KMS-11 (cell line): ENCODE results near the gene MRTFB.

Experiments used
- H2AFZ ChIP-seq: fragments of 200-600 bp; sonication (generic); 2 replicates; pipeline ENCODE4 v1.6.1; 2016; ENCODE audit warnings: antibody characterized with exemption, mixed run types, low read depth
- H3K27ac ChIP-seq: fragments of 200-600 bp; sonication (generic); 2 replicates; pipeline ENCODE4 v1.6.1; 2016; ENCODE audit warnings: mild to moderate bottlenecking, mixed run types
- H3K27me3 ChIP-seq: fragments of 200-600 bp; sonication (generic); 2 replicates; pipeline ENCODE4 v1.6.1; 2017; ENCODE audit warnings: mild to moderate bottlenecking, low read depth, mixed run types, moderate library complexity; ENCODE audit not compliant: insufficient read depth
- H3K36me3 ChIP-seq: fragments of 200-600 bp; sonication (generic); 2 replicates; pipeline ENCODE4 v1.6.1; 2017; ENCODE audit warnings: mild to moderate bottlenecking, mixed run types; ENCODE audit not compliant: insufficient read depth
- H3K4me1 ChIP-seq: fragments of 200-600 bp; sonication (generic); 2 replicates; pipeline ENCODE4 v1.6.1; 2016; ENCODE audit warnings: mild to moderate bottlenecking, low read depth, mixed run types; ENCODE audit not compliant: poor library complexity, severe bottlenecking
- H3K4me2 ChIP-seq: fragments of 200-600 bp; sonication (generic); 2 replicates; pipeline ENCODE4 v1.7.0; 2016; ENCODE audit warnings: mild to moderate bottlenecking, mixed run types
- H3K4me3 ChIP-seq: fragments of 200-600 bp; sonication (generic); IDR thresholded peaks from 2 replicates; pipeline ENCODE4 v1.6.1; 2017; ENCODE audit warnings: low read depth, low read length, mixed read lengths; ENCODE audit not compliant: insufficient read depth
- H3K79me2 ChIP-seq: fragments of 200-600 bp; sonication (generic); 2 replicates; pipeline ENCODE4 v1.6.1; 2016; ENCODE audit warnings: low read depth, mixed run types; ENCODE audit not compliant: insufficient read depth
- H3K9ac ChIP-seq: fragments of 200-600 bp; sonication (generic); 2 replicates; pipeline ENCODE4 v1.6.1; 2016; ENCODE audit warnings: mild to moderate bottlenecking, mixed run types
- H4K20me1 ChIP-seq: fragments of 200-600 bp; sonication (generic); 2 replicates; pipeline ENCODE4 v1.6.1; 2016; ENCODE audit warnings: mild to moderate bottlenecking, mixed run types; ENCODE audit not compliant: insufficient read depth
- CTCF ChIP-seq: fragments of 200-600 bp; sonication (generic); conservative IDR thresholded peaks from 2 replicates; pipeline ENCODE4 v1.6.1; 2017; ENCODE audit warnings: low read depth, mild to moderate bottlenecking, antibody characterized with exemption, low read length, moderate library complexity, mixed read lengths

Gene MRTFB

GRCh38 chr16:14088155-14088753 is 17.1 kb downstream of the MRTFB start:
- H4K20me1 ChIP-seq = no peaks in the 10 kb centered on the region
- H3K79me2 ChIP-seq = no peaks in the 10 kb centered on the region
- H3K4me2 ChIP-seq = no peak overlapping the region
- no peak overlapping the region for H3K4me3 ChIP-seq
- no peaks in the 10 kb centered on the region for H3K27me3 ChIP-seq
- no peak overlapping the region for H2AFZ ChIP-seq
- no peak overlapping the region for H3K27ac ChIP-seq
- peaks cover 15% of the 10 kb centered on the region for H3K4me1 ChIP-seq
- H3K36me3 ChIP-seq = no peaks in the 10 kb centered on the region
- TF ChIP-seq CTCF = no peak
- no peak overlapping the region for H3K9ac ChIP-seq

GRCh38 chr16:14089283-14089823 is 18.2 kb downstream of the MRTFB start:
- H2AFZ ChIP-seq = no peak overlapping the region
- no peaks in the 10 kb centered on the region for H3K36me3 ChIP-seq
- H3K9ac ChIP-seq = no peak overlapping the region
- TF ChIP-seq CTCF = no peak
- H4K20me1 ChIP-seq = no peaks in the 10 kb centered on the region
- H3K4me3 ChIP-seq = no peak overlapping the region
- H3K27ac ChIP-seq = no peak overlapping the region
- no peak overlapping the region for H3K4me2 ChIP-seq
- H3K4me1 ChIP-seq = peaks cover 15% of the 10 kb centered on the region
- H3K27me3 ChIP-seq = no peaks in the 10 kb centered on the region
- no peaks in the 10 kb centered on the region for H3K79me2 ChIP-seq

- no peak overlapping the region for H3K4me2 ChIP-seq
- H3K27me3 ChIP-seq = no peaks in the 10 kb centered on the region
- no peak overlapping the region for H3K9ac ChIP-seq
- TF ChIP-seq CTCF = no peak
- H3K4me3 ChIP-seq = no peak overlapping the region
- H4K20me1 ChIP-seq = no peaks in the 10 kb centered on the region
- H3K36me3 ChIP-seq = no peaks in the 10 kb centered on the region
- H2AFZ ChIP-seq = no peak overlapping the region
- H3K79me2 ChIP-seq = no peaks in the 10 kb centered on the region
- no peaks in the 10 kb centered on the region for H3K4me1 ChIP-seq
- H3K27ac ChIP-seq = no peak overlapping the region
Measured at GRCh38 chr16:14092561-14092960, 21.4 kb downstream of the MRTFB start.

- Histone ChIP-seq H3K4me2 (no peak overlapping the region), H3K4me3 (no peak overlapping the region), H3K27ac (no peak overlapping the region), H3K36me3 (no peaks in the 10 kb centered on the region), H4K20me1 (no peaks in the 10 kb centered on the region), H3K4me1 (peaks cover 8% of the 10 kb centered on the region), H3K79me2 (peaks cover 18% of the 10 kb centered on the region; the same call in 1 of the 2 replicates), H3K27me3 (no peaks in the 10 kb centered on the region), H2AFZ (no peak overlapping the region), H3K9ac (no peak overlapping the region)
- TF ChIP-seq CTCF = no peak
Measured at GRCh38 chr16:14095883-14096551, 24.9 kb downstream of the MRTFB start.
